Ishikawa (cell line): ENCODE measurements around the gene NUP93.

ENCODE experiments used
- CEBPB ChIP-seq: IDR thresholded peaks from 2 replicates; pipeline ENCODE4 v1.6.1; 2012
- CREB1 ChIP-seq: IDR thresholded peaks from 2 replicates; pipeline ENCODE4 v1.6.1; 2012; ENCODE audit warnings: low read depth
- EGR1 ChIP-seq: IDR thresholded peaks from 2 replicates; pipeline ENCODE4 v1.6.1; 2012
- EP300 ChIP-seq: IDR thresholded peaks from 2 replicates; pipeline ENCODE4 v1.6.1; 2012; ENCODE audit warnings: borderline replicate concordance
- FOXM1 ChIP-seq: IDR thresholded peaks from 2 replicates; pipeline ENCODE4 v1.6.1; 2012; ENCODE audit warnings: low read depth, borderline replicate concordance
- MAX ChIP-seq: IDR thresholded peaks from 2 replicates; pipeline ENCODE4 v1.6.1; 2012
- NFIC ChIP-seq: IDR thresholded peaks from 2 replicates; pipeline ENCODE4 v1.6.1; 2012
- RAD21 ChIP-seq: IDR thresholded peaks from 2 replicates; pipeline ENCODE4 v1.6.1; 2012; ENCODE audit warnings: low read depth
- TAF1 ChIP-seq: IDR thresholded peaks from 2 replicates; pipeline ENCODE4 v1.6.1; 2012; ENCODE audit warnings: low read depth, mild to moderate bottlenecking
- TCF12 ChIP-seq: IDR thresholded peaks from 2 replicates; pipeline ENCODE4 v1.6.1; 2012; ENCODE audit warnings: low read depth
- TEAD4 ChIP-seq: IDR thresholded peaks from 2 replicates; pipeline ENCODE4 v1.6.1; 2012
- USF1 ChIP-seq: IDR thresholded peaks from 2 replicates; pipeline ENCODE4 v1.6.1; 2012
- YY1 ChIP-seq: IDR thresholded peaks from 2 replicates; pipeline ENCODE4 v1.6.1; 2012; ENCODE audit warnings: low read depth
- ZBTB7A ChIP-seq: IDR thresholded peaks from 2 replicates; pipeline ENCODE4 v1.6.1; 2012; ENCODE audit warnings: low read depth
- TF ChIP-seq, protein P1 (sequence below): IDR thresholded peaks from 2 replicates; pipeline ENCODE4 v1.6.1; 2012; ENCODE audit warnings: low read depth, mild to moderate bottlenecking

Gene NUP93

DNA sequence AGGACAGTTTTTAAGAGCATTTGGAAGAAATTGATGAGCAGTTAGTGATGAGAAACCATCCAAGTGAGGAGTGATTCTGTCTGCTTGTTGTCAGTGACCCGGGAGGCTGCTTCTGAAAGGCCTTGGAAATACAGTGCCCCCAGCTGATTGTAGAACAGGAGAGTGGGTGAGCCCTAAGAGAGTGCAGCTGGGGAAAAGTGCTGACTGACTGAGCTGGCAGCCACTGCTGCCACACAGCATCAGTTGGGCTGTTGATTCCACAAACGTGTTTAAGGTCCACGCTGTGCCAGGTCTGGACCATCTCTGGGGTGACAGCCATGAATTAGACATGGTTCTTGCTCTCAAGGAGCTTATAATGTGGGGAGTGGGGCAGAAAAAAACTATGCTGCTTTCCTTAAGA lies 18.9 kb downstream of the NUP93 start:
- no peak for TF ChIP-seq NFIC
- no peak for TF ChIP-seq CREB1
- no peak for TF ChIP-seq YY1
- no peak for TF ChIP-seq USF1
- no peak for TF ChIP-seq EP300
- TF ChIP-seq EGR1, result no peak
- no peak for TF ChIP-seq TAF1
- no peak for TF ChIP-seq FOXM1
- no peak for TF ChIP-seq TCF12
- TF ChIP-seq CEBPB, result no peak
- TF ChIP-seq, protein P1, sequence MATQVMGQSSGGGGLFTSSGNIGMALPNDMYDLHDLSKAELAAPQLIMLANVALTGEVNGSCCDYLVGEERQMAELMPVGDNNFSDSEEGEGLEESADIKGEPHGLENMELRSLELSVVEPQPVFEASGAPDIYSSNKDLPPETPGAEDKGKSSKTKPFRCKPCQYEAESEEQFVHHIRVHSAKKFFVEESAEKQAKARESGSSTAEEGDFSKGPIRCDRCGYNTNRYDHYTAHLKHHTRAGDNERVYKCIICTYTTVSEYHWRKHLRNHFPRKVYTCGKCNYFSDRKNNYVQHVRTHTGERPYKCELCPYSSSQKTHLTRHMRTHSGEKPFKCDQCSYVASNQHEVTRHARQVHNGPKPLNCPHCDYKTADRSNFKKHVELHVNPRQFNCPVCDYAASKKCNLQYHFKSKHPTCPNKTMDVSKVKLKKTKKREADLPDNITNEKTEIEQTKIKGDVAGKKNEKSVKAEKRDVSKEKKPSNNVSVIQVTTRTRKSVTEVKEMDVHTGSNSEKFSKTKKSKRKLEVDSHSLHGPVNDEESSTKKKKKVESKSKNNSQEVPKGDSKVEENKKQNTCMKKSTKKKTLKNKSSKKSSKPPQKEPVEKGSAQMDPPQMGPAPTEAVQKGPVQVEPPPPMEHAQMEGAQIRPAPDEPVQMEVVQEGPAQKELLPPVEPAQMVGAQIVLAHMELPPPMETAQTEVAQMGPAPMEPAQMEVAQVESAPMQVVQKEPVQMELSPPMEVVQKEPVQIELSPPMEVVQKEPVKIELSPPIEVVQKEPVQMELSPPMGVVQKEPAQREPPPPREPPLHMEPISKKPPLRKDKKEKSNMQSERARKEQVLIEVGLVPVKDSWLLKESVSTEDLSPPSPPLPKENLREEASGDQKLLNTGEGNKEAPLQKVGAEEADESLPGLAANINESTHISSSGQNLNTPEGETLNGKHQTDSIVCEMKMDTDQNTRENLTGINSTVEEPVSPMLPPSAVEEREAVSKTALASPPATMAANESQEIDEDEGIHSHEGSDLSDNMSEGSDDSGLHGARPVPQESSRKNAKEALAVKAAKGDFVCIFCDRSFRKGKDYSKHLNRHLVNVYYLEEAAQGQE, result no peak
- no peak for TF ChIP-seq TEAD4
- no peak for TF ChIP-seq RAD21
- no peak for TF ChIP-seq MAX

DNA sequence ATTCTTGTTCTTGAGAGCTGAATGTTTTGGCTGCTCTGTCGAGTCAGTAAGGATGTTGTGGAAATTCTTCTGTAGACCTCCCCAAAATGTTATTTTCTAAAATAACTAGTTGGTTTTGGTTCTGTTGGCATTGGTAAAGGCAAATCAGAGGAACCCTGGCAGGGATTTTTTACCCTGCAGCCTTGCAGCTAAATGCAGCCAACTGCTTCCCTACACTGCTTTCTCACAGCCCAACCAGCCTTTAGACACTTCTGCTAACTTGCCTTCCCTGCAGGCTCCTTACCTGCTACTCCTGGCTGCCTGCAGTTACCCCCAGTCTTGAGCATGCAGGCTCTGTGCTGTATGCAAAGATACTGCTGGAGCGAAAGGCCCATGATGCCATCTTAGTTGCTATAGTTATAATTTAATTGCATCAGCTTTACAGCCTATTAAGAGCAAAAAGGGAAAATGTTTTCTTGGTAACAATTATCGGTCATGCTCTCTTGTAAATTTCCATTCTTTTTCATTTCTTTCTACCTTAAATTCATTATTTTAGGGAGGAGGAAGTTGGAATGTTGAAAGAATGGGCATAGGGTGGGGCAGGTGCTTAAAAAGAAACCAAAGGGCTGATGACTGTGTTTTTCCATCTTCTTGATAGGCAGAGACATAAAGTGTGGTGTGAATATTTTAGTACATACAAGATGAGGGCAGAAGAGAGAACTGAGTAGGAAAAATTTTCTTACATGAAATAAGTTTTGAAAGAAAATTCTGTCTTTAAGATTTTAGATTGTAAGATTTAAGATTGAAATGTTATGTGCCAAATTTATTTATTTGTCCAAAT lies 20.0 kb downstream of the NUP93 start:
- no peak for TF ChIP-seq EGR1
- TF ChIP-seq, protein P1, result no peak
- no peak for TF ChIP-seq FOXM1
- no peak for TF ChIP-seq TCF12
- TF ChIP-seq RAD21, result no peak
- no peak for TF ChIP-seq CEBPB
- TF ChIP-seq TAF1, result no peak
- no peak for TF ChIP-seq CREB1
- no peak for TF ChIP-seq YY1
- no peak for TF ChIP-seq USF1
- no peak for TF ChIP-seq EP300
- TF ChIP-seq TEAD4, result no peak
- TF ChIP-seq MAX, result no peak
- TF ChIP-seq NFIC, result no peak
- TF ChIP-seq ZBTB7A, result no peak

GRCh38 chr16:56753410-56753809 lies 23.5 kb downstream of the NUP93 start:
- TF ChIP-seq, protein P1, result no peak
- TF ChIP-seq USF1 (no peak), NFIC (no peak), EGR1 (no peak), MAX (no peak), CREB1 (no peak), TCF12 (no peak), EP300 (no peak), CEBPB (no peak), YY1 (no peak), RAD21 (no peak), ZBTB7A (no peak), FOXM1 (no peak), TEAD4 (no peak), TAF1 (no peak)
